NCI-H524 treated with DMSO at 0.1 percent for 48 hours (cell line): ENCODE measurements around the gene GREB1.

Experiments used
- DNase-seq: peaks from one replicate; lab custom pipeline; 2025; lab: John Stamatoyannopoulos, UW

GREB1 gene

DNA sequence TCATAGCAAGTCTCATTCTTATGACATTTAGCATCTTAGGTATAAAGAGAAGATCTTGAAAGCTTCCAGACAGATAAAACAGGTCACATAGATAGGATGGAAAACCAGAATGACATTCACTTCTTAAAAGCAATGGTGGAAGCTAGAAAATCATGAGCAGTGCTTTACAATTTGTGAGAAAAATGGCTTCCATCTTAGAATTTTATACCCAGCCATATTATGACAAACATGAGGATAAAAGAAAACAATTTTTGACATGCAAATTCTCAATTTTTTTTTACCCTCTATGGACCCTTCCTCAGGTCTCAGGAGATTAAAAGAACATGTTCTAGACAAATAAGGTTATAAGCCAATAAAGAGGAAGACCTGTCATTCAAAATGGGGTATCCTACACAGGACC, 129.0 kb downstream of the GREB1 start:
- DNase-seq = no peak

DNA sequence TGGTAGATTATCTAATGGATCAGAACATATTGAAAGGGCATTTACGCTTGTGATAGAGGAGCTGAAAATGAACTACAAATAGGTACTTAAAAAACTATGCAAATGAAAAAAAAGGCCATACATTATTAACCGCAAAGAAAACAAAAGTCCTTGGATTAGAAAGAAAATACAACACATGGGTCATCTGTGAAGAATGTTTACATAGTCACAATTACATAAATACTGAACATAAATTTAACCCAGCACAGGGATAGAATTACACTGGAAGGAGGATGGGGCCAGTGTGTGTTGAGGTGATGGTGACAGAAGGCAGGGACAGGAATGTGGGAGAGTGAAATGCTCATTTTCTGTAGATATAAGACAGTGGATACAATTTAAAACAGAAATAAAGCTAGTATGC, 129.6 kb downstream of the GREB1 start:
- no peak for DNase-seq

DNA sequence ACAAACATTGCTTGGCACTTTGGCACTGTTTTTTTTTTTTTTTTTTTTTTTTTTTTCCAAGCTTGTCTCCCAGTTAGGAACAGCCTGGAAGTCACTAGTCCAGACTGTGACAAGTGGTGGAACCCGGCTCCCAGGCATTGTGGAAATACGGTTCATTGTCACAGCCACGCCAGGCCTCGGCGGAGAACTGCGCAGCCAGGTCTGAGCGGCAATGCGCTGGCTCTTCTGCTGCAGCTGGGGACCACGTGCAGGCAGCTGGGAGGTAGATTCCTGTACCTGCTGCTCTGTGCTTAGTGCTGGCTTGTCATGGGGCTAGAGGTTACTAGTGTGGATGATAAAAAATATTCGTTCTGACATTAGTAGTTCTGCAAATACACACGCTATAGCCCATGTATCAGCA, 131.2 kb downstream of the GREB1 start:
- no peak for DNase-seq

DNA sequence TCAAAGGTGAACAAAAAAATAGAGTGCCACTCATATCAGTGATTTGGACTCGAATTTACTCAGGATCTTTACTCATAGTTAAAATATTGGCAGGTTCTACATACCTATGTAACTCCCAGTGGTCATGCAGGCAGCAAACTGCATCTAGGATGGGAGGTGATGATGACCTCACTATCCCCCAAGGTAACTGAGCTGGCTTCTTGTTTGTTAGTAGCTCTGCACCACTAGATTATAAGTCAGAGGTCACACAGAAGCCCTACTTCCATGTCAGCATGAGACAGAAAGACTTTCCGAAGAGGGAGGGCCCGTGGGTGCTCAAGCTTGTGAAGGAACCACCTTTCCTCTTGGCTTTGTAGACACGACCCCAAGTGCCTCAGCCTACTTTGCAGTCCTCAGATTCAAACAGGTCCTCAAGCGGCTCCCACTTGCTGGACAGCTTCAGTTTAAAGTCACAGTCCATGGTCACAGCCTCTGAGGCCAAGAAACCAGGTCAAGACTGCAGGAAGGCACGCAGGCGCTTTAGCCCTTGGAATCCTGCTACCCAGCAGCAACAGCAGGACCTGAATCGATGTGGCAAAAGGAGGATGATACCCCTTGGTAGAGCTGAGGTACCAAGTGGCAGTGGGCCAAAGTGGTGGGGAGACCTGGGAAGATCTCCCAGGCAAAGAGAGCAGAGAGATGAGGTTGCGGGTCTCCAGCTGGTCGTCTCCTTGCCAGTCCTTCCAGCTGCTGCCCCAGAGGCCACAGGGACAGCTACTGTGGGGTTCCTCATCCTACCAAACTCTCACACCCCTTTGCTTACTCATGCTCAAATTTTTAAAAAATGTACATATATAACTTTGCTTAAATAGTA, 131.9 kb downstream of the GREB1 start:
- no peak for DNase-seq

DNA sequence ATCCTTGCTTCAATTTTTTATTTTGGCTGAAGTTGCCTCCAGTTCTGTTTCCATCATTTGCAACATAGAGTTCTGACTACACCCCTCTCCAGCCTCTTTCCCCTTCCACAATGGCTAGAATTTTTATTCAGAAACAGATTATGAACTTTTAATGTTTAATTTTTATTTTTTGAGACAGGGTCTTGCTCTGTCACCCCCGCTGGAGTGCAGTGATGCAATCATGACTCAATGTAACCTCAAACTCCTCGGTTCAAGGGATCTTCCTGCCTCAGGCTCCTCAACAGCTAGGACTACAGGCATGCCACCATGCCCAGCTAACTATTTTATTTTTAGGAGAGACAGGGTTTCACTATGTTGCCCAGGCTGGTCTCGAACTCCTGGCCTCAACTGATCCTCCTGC, 133.3 kb downstream of the GREB1 start:
- DNase-seq = no peak

DNA sequence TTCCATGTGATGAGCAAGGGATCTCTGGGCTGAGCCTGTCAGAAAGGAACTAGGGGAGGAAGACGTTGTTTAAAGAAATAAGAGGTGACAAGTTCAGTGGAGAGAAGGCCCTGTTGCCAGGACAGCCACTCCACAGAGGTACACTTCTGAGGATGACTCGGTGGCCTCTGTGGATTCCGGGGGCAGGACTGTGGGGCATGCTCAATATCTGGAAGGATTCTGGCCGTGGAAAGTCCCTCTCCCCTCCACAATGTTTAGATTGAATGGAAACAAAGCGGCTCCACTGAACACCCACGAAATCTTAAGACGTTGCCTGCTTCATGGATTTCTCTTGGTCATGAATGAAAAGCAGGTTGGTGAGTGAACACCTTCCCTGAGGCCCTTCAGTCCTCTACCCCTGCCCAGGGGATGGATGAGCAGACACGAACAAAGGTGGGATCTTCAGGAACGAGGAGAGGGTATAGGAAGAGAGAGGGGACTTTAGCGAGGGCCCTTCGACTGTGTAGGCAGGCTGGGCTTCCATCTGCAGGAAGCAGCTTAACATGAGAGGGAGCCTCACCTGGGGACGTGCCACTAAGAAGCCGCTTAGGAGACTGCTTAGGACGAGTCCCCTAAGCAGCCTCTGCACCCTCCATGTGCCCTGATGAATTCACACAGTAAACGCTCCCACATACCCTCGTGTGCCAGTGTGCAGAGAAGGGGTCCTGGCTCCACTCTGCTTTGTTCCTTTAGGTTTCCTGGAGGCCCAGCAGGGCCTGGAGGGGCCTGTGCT, 134.2 kb downstream of the GREB1 start:
- DNase-seq = no peak

DNA sequence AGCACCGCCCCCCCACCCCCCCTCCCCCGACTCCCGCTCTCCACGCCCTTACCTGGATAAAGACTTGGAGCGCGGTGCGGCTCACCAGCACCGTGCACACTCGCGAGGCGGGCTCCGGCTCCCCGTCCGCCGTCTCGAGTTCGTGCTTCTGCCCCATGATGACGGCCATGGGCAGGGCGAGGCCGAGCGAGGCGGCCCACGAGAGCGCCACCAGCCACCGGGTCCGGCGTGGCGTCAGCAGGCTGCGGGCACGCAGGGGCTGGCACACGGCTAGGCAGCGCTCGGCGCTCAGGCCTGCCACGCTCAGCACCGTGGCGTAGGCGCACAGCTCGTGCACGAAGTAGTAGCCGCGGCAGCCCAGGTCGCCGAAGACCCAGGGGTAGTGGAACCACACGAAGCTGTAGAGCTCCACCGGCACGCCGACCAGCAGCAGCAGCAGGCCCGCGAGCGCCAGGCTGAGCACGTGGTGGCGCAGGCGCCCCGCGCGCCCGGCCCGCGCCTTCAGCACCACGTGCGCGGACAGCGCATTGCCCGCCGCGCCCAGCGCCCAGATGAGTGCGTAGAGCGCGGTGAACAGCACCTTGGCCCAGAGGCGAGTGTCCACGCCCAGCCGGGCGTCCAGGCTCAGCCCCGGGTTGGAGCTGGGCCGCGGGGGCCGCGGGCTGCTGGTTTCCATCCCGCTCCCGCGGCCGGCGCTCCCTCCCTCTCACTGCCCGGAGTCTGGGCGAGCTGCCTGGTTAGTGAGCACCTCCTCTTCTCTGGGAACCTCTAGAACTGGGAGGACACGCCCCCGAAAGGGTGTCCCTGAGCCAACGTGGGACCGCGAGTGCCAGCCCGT, 135.8 kb downstream of the GREB1 start, which contains the start of gene NTSR2:
Gene NTSR2, minus strand, starts transcription at position 742 of the 838 bp plus-strand sequence. Its CDS starts 66 bp downstream, at position 676.
- no peak for DNase-seq

DNA sequence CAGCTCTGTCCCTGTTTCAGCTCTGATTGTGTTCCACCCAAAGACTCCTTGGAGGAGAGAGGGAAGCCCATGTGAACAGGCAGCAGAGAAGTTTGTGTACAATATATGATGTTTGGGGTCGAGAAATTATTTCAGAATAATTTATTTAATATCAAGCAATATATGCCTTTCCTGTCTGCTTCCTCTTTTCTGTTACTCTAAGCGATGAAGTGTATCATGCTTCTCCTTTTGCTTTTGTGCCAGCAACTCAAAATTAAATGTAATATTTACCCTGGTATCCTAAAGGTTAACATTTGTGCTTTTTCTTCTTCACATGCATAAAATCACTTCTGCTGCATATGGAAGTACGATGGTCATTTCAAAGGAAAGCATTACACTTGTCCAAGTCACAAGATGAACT, 138.6 kb downstream of the GREB1 start:
- no peak for DNase-seq

DNA sequence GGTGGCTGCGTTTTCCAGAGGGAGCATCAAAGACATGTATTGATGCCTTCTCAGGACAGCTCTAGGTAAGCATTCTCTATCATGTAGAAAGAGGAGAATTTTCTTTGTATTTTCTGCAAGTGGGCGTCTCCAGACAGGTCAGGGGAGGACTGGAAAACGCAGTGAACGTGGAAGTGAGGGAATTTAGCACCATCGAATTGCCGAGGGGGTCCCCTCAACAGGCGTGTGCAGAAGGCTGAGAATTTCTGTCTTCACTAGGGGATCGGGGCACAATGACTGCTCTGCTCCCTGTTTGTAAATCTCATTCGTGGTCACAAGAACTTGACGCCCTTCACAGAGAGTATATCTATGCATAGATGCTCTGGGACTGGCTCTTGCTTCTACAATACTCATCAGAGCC, 141.1 kb downstream of the GREB1 start:
- DNase-seq = no peak

DNA sequence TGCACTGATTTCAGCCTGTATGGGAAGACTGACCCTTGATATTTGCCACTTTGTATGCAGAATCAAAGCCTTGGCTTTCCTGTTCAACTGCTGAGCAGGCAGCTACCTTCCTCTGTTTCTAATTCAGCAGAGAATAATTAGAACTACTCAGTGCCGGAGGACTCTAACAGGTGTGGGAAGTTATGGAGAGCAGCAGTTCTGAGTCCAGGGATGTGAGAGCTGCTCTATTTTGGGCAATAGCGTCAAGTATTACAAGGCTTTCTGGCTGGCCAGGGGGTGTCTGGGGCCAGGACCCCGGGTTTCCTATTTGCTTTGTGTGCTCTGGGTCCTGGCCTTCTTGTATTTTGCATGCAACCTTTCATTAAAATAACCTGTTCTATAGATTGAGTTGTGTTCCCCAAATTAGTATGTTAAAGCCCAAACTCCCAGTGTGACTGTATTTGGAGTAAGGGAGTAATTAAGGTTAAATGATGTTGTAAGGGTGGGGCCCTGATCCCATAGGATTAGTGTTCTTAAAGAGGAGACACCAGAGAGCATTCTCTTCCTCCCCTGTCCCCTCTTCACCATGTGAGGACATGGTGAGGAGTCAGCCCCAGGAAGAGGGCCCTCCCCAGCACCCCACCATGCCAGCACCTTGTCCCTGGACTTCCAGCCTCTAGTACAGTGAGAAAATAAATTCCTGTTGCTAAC, 141.7 kb downstream of the GREB1 start:
- no peak for DNase-seq

DNA sequence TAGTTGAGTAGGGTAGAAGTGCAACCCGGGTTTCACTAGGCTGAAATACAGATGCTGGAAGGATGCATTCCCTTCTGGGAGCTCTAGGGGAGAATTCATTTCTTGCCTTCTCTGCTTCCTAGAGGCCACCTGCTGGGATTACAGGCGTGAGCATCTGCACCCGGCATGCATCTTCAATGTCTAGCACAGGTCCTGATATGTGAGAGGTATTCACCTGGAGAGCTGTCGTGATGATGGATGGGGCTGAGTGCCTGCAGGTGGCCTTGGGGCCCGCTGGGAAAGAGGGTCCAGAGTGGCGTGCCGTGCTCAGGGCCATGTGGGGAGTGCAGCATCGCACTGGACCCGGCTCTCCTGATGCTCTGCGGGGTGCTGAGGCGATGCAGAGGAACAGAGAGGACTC, 142.8 kb downstream of the GREB1 start:
- DNase-seq = no peak

DNA sequence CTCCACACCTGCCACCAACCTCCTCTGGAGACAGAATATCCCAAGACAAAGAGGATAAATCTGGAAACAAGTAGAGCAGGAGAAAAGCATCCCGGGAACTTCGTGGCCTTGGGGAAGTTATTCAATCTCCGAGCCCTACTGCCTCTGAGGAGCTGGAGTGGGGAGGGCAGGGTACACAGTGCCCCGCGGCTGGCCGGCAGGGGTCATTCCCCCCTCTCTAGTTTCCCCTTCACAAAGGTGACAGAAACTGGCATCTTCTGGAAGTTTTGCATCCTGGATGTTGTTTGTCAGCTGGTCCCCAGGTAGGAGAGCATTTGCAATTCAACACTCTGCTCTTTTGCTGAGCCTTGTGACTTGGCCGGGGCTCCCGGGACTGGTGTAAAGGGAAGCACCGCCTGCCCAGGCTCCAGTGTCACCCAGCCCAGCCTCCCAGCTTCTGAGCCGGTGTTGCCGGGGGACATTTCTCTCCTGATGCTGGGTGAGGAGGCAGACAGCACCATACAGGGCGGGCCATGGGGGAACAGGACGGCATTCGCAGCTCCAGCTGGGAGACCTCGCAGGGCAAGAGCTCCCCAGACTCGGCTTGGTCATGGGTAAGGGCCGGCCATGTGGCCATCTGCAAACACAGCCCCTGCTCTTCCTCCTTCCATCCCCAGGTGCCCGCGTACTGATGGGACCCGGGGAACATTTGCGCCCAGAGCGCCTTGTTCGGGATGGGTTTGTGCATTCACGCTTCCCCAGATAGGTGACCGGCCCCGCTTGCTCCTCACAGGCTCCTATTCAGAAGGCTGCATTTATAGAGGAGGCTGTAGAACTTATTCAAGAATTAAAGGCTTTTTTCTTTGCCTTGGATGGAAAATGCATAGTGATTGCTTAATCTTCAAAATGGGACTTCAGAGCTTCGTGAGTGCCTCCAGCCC, 143.6 kb downstream of the GREB1 start:
- DNase-seq = no peak

DNA sequence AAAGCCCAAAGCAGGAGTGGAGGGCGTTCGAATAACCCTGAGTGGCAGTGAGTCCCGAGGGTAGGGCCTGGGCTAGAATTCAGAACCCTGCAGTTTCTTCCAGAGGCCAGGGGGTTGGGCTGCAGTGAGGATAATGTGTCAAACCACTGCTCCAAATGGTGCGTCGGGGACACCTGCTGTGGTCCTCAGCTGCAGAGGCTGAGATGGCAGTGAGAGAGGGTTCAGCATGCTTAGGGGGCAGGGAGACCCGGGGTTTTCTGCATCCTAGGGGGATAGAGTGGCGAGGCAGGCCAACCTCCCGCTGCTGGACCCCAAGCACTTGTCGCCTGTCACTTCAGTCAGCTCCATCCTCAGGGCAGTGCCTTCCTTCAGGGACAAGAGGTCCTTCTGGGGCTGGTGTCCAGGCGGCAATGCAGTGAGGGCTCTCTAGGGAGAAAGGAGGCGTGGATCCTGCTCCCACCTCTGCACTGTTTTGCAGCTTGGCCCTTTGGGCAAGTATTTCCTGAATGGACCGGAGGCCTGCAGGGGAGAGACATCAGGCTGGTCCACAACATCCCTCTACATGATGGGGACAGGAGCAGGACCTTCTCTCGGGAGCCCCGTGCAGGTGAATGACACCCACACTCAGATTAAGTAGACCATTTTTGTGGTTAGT, 144.6 kb downstream of the GREB1 start:
- DNase-seq = no peak

DNA sequence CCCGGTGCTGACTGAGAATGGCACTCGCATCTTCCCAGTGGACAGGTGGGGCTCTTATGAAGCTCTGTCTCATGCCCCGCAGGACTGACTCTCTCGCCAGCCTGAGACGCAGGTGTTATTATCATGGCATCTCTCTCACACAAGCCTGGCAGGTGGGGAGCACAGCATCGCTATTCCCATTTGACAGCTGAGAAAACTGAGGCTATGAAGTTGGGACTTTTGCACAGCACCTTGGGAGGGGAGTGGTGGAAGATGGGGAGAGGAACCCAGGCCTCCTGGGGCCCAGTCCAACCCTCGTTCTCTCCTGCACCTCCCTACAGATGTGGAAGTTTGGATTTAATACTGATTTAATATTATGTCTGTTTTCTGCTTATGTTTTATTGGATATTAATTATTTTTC, 145.2 kb downstream of the GREB1 start:
- DNase-seq = no peak

DNA sequence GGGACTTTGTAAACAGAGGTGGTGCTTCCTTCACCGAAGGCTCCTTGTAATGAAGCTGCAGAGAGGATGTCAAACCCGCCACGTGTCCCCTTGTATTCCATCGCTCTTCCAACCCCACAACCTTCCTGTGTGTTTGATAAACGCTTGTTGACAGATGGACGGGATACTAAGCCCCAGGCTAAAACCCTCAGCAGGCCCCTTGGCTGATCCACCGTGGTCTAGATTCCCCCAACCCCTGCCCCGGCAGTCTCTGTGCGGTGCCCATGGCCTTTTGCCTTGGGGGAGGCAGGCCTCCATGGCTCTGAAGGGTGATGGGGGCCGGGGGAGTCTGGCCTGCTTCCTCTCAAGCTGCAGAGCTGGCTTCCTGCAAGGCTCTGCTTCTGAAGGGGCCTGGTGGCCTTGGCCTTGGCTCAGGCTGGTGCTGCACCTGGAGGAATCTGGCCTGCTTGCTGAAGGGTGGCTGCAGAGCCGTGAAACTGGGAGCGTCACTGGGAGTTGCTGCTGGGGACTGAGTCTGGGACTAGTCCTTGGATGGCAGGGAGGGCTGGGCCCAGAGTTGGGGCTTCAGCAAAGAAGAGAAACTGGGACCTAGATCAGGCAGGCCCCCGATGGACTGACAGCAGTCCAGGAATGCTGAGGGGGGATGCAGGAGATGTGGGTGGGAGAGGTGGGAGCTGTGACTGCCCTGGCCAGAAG, 145.8 kb downstream of the GREB1 start:
- DNase-seq = no peak

DNA sequence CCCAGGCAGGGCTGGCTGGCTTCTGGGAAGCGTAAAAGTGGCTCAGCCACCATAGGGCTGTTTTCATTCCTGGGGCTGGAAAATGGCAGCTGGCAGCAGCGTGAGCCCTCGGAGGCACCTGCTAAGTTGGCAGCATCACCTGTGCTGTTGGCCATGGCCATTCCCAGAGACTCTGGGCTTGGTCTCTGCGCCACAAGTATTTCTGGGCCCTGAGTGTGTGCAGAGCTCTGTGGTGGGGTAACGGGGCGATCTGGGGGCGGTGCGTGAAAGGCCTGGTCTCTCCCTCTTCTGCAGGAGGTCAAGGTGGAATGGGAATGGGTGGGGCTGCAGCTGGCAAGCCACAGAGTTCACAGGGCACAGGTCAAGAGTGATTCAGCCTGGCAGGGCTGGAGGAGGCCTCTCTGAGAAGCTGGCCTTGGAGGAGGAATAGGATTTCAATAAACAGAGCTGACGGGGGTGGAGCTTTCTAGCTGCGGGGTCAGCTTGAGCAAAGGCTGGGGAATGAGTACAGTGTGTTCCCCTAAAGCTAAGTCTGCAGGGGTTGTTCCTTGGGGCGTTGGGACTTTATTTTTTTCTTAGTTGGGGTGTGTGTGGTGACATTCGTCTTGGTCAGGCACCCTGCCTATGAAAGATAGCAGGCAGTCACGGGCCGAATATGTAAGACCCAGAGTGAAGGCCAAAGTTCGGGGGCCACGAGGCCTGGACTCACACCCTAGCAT, 146.5 kb downstream of the GREB1 start:
- DNase-seq = no peak

DNA sequence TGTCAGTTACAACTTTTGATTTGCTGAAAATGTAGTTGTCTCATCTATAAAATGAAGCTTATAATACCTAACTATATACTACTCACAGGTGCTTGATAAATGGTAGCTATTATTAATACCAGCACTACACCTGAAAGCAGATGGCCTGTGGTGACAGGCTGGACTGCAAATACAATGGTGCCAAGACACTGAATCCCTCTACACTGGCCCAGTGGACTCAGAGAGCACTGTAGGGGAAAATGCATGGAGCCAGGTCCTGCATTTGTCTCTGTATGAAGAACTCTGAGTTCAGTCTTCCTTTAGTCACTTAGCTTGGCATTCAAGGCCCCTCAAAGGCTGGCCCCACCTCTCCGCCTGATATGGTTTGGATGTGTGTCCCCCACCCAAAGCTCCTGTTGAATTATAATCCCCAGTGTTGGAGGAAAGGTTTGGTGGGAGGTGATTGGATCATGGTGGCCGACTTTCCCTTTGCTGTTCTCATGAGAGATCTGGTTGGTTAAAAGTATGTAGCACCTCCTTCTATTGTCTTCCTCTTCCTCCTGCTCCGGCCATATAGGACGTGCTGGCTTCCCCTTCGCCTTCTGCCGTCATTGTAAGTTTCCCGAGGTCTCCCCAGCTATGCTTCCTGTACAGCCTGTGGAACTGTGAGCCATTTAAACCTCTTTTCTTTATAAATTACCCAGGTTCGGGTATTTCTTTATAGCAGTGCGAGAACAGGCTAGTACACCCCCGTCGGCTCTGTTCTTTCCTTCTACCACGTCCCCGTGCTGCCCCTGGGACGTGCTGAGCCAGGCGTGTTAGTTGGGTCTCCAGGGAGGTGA, 147.3 kb downstream of the GREB1 start:
- DNase-seq = no peak
